H1 (cell line): ENCODE results near the gene RFFL. TPM values are rescaled to one million over a fixed set of nuclear protein-coding genes. Genes with fewer than 3 reads are reported as not detected.

ENCODE experiments used
- CTCF ChIA-PET: fragments of 300-600 bp; sonication (Branson Sonifier 250); formaldehyde crosslinking; loops from one replicate; lab custom pipeline; 2021; ENCODE audit not compliant: partially characterized antibody; lab: Charles Lee
- POLR2A ChIA-PET: fragments of 300-600 bp; sonication (Branson Sonifier 250); formaldehyde crosslinking; loops from one replicate; lab custom pipeline; 2021; ENCODE audit warnings: inconsistent platforms; ENCODE audit not compliant: partially characterized antibody; lab: Charles Lee
- DNase-seq, 2 experiments: peaks; one replicate each; pipeline versions ENCODE4 v3.0.0 to v3.0.0-alpha.2; 2010 to 2022; ENCODE audit warnings: low spot score in 2 of 2, low read depth in 1 of 2, mixed read lengths in 1 of 2
- FAIRE-seq: peaks from 2 replicates; lab custom pipeline; 2011; peaks lifted over from hg19 to GRCh38; lab: Jason Lieb, UNC
- H2AFZ ChIP-seq: 2 replicates; pipeline ENCODE4 v1.8.1; 2012; ENCODE audit warnings: low read length, inconsistent platforms
- H2AK5ac ChIP-seq: 2 replicates; pipeline ENCODE4 v1.6.1; 2013; ENCODE audit warnings: low read depth, low read length
- H2BK120ac ChIP-seq: replicated peaks from 2 replicates; pipeline ENCODE3; 2013; ENCODE audit warnings: low read depth, low read length, inconsistent platforms
- H2BK12ac ChIP-seq: 2 replicates; pipeline ENCODE4 v1.6.1; 2013; ENCODE audit warnings: low read depth, low read length
- H2BK15ac ChIP-seq: 2 replicates; pipeline ENCODE4 v1.6.1; 2013; ENCODE audit warnings: low read length
- H2BK20ac ChIP-seq: 2 replicates; pipeline ENCODE4 v1.6.1; 2013; ENCODE audit warnings: low read length
- H2BK5ac ChIP-seq: 2 replicates; pipeline ENCODE4 v1.6.1; 2013; ENCODE audit warnings: low read depth, low read length
- H3K14ac ChIP-seq: 2 replicates; pipeline ENCODE4 v1.6.1; 2013; ENCODE audit warnings: inconsistent platforms; ENCODE audit not compliant: insufficient read length
- H3K18ac ChIP-seq: 2 replicates; pipeline ENCODE4 v1.6.1; 2013; ENCODE audit warnings: low read length; ENCODE audit errors: extremely low read depth
- H3K23ac ChIP-seq: 2 replicates; pipeline ENCODE4 v1.6.1; 2013; ENCODE audit warnings: inconsistent platforms; ENCODE audit not compliant: insufficient read length
- H3K23me2 ChIP-seq: 2 replicates; pipeline ENCODE4 v1.6.1; 2013; ENCODE audit warnings: low read depth, low read length
- H3K27ac ChIP-seq: 2 replicates; pipeline ENCODE4 v1.6.1; 2011; ENCODE audit warnings: low read depth, low read length, inconsistent platforms
- H3K27me3 ChIP-seq, 4 experiments: replicated peaks in 1 of 4; 1 replicate in 1 of 4; 2 replicates in 3 of 4; pipeline versions ENCODE4 v1.6.1 to v1.8.1; 2011 to 2013; ENCODE audit warnings: low read length in 3 of 4, mild to moderate bottlenecking in 3 of 4, inconsistent platforms in 2 of 4, mixed read lengths in 2 of 4, moderate library complexity in 1 of 4; ENCODE audit not compliant: control insufficient read depth in 3 of 4, insufficient read depth in 3 of 4; ENCODE audit errors: extremely low read depth in 1 of 4
- H3K36me3 ChIP-seq, 4 experiments: 2 replicates each; pipeline versions ENCODE4 v1.6.1 to v1.8.1; 2011 to 2013; ENCODE audit warnings: mild to moderate bottlenecking in 4 of 4, low read length in 3 of 4, moderate library complexity in 2 of 4, control low read depth in 1 of 4, inconsistent platforms in 1 of 4; ENCODE audit not compliant: insufficient read depth in 4 of 4, control insufficient read depth in 2 of 4
- H3K4ac ChIP-seq: replicated peaks from 2 replicates; pipeline ENCODE3; 2013; ENCODE audit warnings: low read length, low read depth, mixed read lengths, inconsistent platforms; ENCODE audit not compliant: insufficient read length
- H3K4me1 ChIP-seq, 4 experiments: replicated peaks in 1 of 4; 1 replicate in 1 of 4; 2 replicates in 3 of 4; pipeline versions ENCODE4 v1.6.1 to v1.8.1; 2011 to 2013; ENCODE audit warnings: low read length in 3 of 4, inconsistent platforms in 2 of 4, mixed read lengths in 1 of 4; ENCODE audit not compliant: insufficient read depth in 4 of 4, control insufficient read depth in 3 of 4
- H3K4me2 ChIP-seq, 2 experiments: 2 replicates each; pipeline versions ENCODE4 v1.6.1 to v1.8.1; 2011 to 2013; ENCODE audit warnings: low read depth in 2 of 2, low read length in 2 of 2, control low read depth in 1 of 2, inconsistent platforms in 1 of 2, mild to moderate bottlenecking in 1 of 2; ENCODE audit not compliant: insufficient read depth in 1 of 2
- H3K4me3 ChIP-seq, 4 experiments: fragments of 200-600, 300-600 bp in 1 of 4; sonication (generic), shearing (Covaris generic), sonication (Bioruptor Twin) in 1 of 4; 2 replicates each; pipeline versions ENCODE4 v1.5.1 to v1.8.1; 2011 to 2016; ENCODE audit warnings: low read length in 4 of 4, low read depth in 3 of 4, control low read depth in 2 of 4, inconsistent platforms in 2 of 4, mild to moderate bottlenecking in 2 of 4, mixed read lengths in 1 of 4, moderate library complexity in 1 of 4; ENCODE audit not compliant: insufficient read depth in 2 of 4; ENCODE audit errors: extremely low read depth in 1 of 4
- H3K56ac ChIP-seq: replicated peaks from 2 replicates; pipeline ENCODE3; 2013; ENCODE audit warnings: low read depth, mild to moderate bottlenecking, mixed read lengths, low read length, inconsistent platforms; ENCODE audit not compliant: insufficient read length
- H3K79me1 ChIP-seq: 2 replicates; pipeline ENCODE4 v1.6.1; 2013; ENCODE audit warnings: low read depth, low read length, control low read depth
- H3K79me2 ChIP-seq, 2 experiments: 2 replicates each; pipeline versions ENCODE4 v1.6.1 to v1.8.1; 2012 to 2013; ENCODE audit warnings: low read length in 2 of 2, mild to moderate bottlenecking in 2 of 2, inconsistent platforms in 1 of 2; ENCODE audit not compliant: insufficient read depth in 2 of 2, control insufficient read depth in 1 of 2
- H3K9ac ChIP-seq, 4 experiments: replicated peaks in 1 of 4; 1 replicate in 1 of 4; 2 replicates in 3 of 4; pipeline versions ENCODE4 v1.6.1 to v1.8.1; 2011 to 2013; ENCODE audit warnings: low read depth in 3 of 4, low read length in 3 of 4, control low read depth in 2 of 4, mild to moderate bottlenecking in 2 of 4, moderate library complexity in 2 of 4, inconsistent platforms in 1 of 4; ENCODE audit errors: extremely low read depth in 1 of 4
- H3K9me3 ChIP-seq, 2 experiments: 2 replicates each; pipeline versions ENCODE4 v1.6.1 to v1.8.1; 2012 to 2013; ENCODE audit warnings: mild to moderate bottlenecking in 2 of 2, moderate library complexity in 2 of 2, control low read depth in 1 of 2, inconsistent platforms in 1 of 2, low read depth in 1 of 2, low read length in 1 of 2, mixed read lengths in 1 of 2; ENCODE audit not compliant: insufficient read depth in 2 of 2
- H4K20me1 ChIP-seq, 2 experiments: replicated peaks in 1 of 2; 2 replicates each; pipeline versions ENCODE3 to v1.8.1; 2011 to 2013; ENCODE audit warnings: inconsistent platforms in 2 of 2, low read length in 2 of 2, mild to moderate bottlenecking in 1 of 2; ENCODE audit not compliant: insufficient read depth in 2 of 2, control insufficient read depth in 1 of 2
- H4K5ac ChIP-seq: 2 replicates; pipeline ENCODE4 v1.6.1; 2013; ENCODE audit warnings: low read length, low read depth, mixed read lengths, inconsistent platforms; ENCODE audit not compliant: insufficient read length
- H4K8ac ChIP-seq: 2 replicates; pipeline ENCODE4 v1.8.0; 2013; ENCODE audit warnings: mild to moderate bottlenecking, moderate library complexity, low read length, inconsistent platforms; ENCODE audit not compliant: insufficient read depth; ENCODE audit errors: extremely low read depth
- H4K91ac ChIP-seq: replicated peaks from 2 replicates; pipeline ENCODE3; 2013; ENCODE audit warnings: low read length, mixed read lengths, inconsistent platforms; ENCODE audit not compliant: insufficient read length
- CREB1 ChIP-seq: IDR thresholded peaks from 2 replicates; pipeline ENCODE4 v1.6.1; 2012; ENCODE audit warnings: inconsistent platforms
- CTBP2 ChIP-seq: IDR thresholded peaks from 2 replicates; pipeline ENCODE4 v1.7.0; 2011; ENCODE audit warnings: borderline replicate concordance, mild to moderate bottlenecking, moderate library complexity, mixed read lengths, low read length; ENCODE audit not compliant: insufficient read depth, insufficient read length
- GABPA ChIP-seq: IDR thresholded peaks from 2 replicates; pipeline ENCODE4 v1.6.1; 2011; ENCODE audit warnings: mild to moderate bottlenecking, low read length, moderate library complexity, borderline replicate concordance; ENCODE audit not compliant: insufficient read depth
- MAFK ChIP-seq: IDR thresholded peaks from 2 replicates; pipeline ENCODE4 v1.6.1; 2012; ENCODE audit warnings: low read depth, mild to moderate bottlenecking, improper control_type of control experiment, low read length
- RAD21 ChIP-seq, 2 experiments: IDR thresholded peaks in 1 of 2; conservative IDR thresholded peaks in 1 of 2; 2 replicates each; pipeline ENCODE4 v1.6.1; 2011; ENCODE audit warnings: low read depth in 2 of 2, low read length in 2 of 2, improper control_type of control experiment in 1 of 2, inconsistent platforms in 1 of 2, mild to moderate bottlenecking in 1 of 2, moderate library complexity in 1 of 2
- RBBP5 ChIP-seq: IDR thresholded peaks from 2 replicates; pipeline ENCODE4 v1.7.1; 2012; ENCODE audit warnings: low read depth, mild to moderate bottlenecking, inconsistent platforms, low read length, moderate library complexity, borderline replicate concordance
- TBP ChIP-seq: IDR thresholded peaks from 2 replicates; pipeline ENCODE4 v1.6.1; 2011; ENCODE audit warnings: low read depth, low read length, improper control_type of control experiment
- TEAD4 ChIP-seq: IDR thresholded peaks from 2 replicates; pipeline ENCODE4 v1.6.1; 2012; ENCODE audit warnings: low read depth, low read length, inconsistent platforms, mixed read lengths
- WGBS, 2 experiments: shearing (Covaris generic) in 1 of 2; methylation state at CpG; one replicate each; pipeline versions ENCODE4 v1.1.6 to v1.1.7; 2013 to 2015; ENCODE audit warnings: low lambda C conversion rate in 2 of 2, mixed read lengths in 2 of 2, inconsistent platforms in 1 of 2, low coverage in 1 of 2, missing lambda C conversion rate in 1 of 2; ENCODE audit not compliant: insufficient replicate concordance in 2 of 2, insufficient coverage in 1 of 2, insufficient read length in 1 of 2; ENCODE audit errors: extremely low coverage in 1 of 2, missing lambda C conversion rate in 1 of 2; 5-methylcytosine and 5-hydroxymethylcytosine counted together
- polyA plus RNA-seq, 7 experiments: library from polyadenylated mRNA; depleted of rRNA in 3 of 7; stranded (reverse) in 5 of 7; unstranded in 2 of 7; fragments of >200 nt in 5 of 7; fragments of 200-250 nt in 2 of 7; gene quantifications; 1 replicate in 5 of 7; 2 replicates in 1 of 7; 4 replicates in 1 of 7; pipeline versions ENCODE4 v1.2.1 to v1.2.3, GENCODE V29; 2011 to 2013; ENCODE audit warnings: missing spikeins in 2 of 7, mixed read lengths in 2 of 7
- total RNA-seq: library from RNA; stranded (reverse); fragmentation: NEBNext Ultra II Directional; extraction: Animal tissue kit (Norgen Biotek cat#: 25700); gene quantifications from 2 replicates; pipeline ENCODE4 v1.2.1, GENCODE V29; 2021
- TF ChIP-seq, protein P1 (sequence below): IDR thresholded peaks from 2 replicates; pipeline ENCODE4 v1.6.1; 2011; ENCODE audit warnings: low read length, improper control_type of control experiment
- TF ChIP-seq, protein P2 (sequence below): IDR thresholded peaks from 2 replicates; pipeline ENCODE4 v1.6.1; 2012; ENCODE audit warnings: low read length, inconsistent platforms

Gene RFFL
- total and polyA plus RNA-seq, 2 of the 8 experiments (the other 6 are each of a cell fraction or from before 2014, with no cell fraction given): 14.0 to 24.5 TPM

DNA sequence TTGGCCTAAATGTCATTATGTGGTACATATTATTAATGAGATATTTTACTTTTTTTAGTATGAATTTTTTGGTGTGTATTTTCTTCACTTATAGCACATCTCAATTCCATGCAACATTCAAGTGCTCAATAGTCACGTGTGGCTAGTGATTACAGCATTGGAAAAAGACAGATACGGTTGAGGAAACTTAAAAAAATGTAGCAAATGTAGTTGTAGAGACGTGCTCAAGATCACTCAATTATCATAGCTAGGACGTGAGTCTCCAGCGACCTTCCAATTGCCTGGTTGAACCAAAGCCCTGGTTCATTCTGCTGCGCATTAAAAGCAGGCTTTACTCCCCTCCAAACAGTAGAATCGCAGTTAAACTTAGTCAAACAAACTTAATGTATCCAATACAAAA, 84.4 kb downstream of the RFFL start:
- Histone ChIP-seq H3K56ac (no peak overlapping the region), H3K79me2 (peaks cover 3 to 33% of the 10 kb centered on the region in 2 experiments), H3K36me3 (peaks cover 0 to 15% (median 4%) of the 10 kb centered on the region in 4 experiments; a peak in 5 of 8 replicates), H3K4me3 (peak overlapping the region in 1 of 4 experiments; percentile 98; a peak in 2 of 8 replicates), H3K4me2 (peak overlapping the region in 1 of 2 experiments; percentile 90; a peak in 2 of 4 replicates), H2BK12ac (no peak overlapping the region), H2AFZ (no peak overlapping the region), H4K5ac (no peak overlapping the region), H3K4me1 (peaks cover 0 to 6% (median 4%) of the 10 kb centered on the region in 4 experiments; a peak in 4 of 7 replicates), H3K23ac (no peak overlapping the region), H3K27ac (no peak overlapping the region), H2BK120ac (no peak overlapping the region), H2BK15ac (no peak overlapping the region), H3K14ac (no peak overlapping the region), H4K20me1 (no peaks in the 10 kb centered on the region), H3K9me3 (no peaks in the 10 kb centered on the region), H3K23me2 (no peaks in the 10 kb centered on the region; the same call in 1 of the 2 replicates), H3K4ac (no peak overlapping the region), H2BK5ac (no peak overlapping the region), H3K27me3 (no peaks in the 10 kb centered on the region), H3K9ac (no peak overlapping the region), H3K18ac (no peak overlapping the region; the same call in 1 of the 2 replicates), H4K8ac (no peak overlapping the region), H2BK20ac (no peak overlapping the region), H3K79me1 (peaks cover 3% of the 10 kb centered on the region; the same call in 1 of the 2 replicates), H2AK5ac (no peak overlapping the region), H4K91ac (no peak overlapping the region)
- ChIA-PET CTCF (interaction anchor here (0.7 kb wide), 1 partner anchor 434 kb away, joined by 3 read pairs; no protein-coding TSS in a partner anchor), POLR2A (interaction anchor here (0.7 to 4.9 kb wide), 8 partner anchors 11 to 161 kb away, joined by 3 to 44 read pairs (median 4); partner anchors contain the start of genes CCT6B and ZNF830)
- no peak for FAIRE-seq
- WGBS, 2 experiments: 87% methylated on average over 7 of the region's 7 CpGs; no CpG with 5 or more reads in 1 of the 2 experiments
- DNase-seq: no peak
- TF ChIP-seq RBBP5 (no peak), CREB1 (no peak), RAD21 (IDR thresholded peaks at IDR 0.05 in 1 of 2, conservative IDR thresholded peaks at IDR 0.05 in 1 of 2; ENCODE audit: low read depth in 2 of 2, low read length in 2 of 2) (no peak), CTBP2 (no peak), MAFK (no peak), GABPA (no peak), TEAD4 (no peak), TBP (no peak)
- TF ChIP-seq, protein P1, sequence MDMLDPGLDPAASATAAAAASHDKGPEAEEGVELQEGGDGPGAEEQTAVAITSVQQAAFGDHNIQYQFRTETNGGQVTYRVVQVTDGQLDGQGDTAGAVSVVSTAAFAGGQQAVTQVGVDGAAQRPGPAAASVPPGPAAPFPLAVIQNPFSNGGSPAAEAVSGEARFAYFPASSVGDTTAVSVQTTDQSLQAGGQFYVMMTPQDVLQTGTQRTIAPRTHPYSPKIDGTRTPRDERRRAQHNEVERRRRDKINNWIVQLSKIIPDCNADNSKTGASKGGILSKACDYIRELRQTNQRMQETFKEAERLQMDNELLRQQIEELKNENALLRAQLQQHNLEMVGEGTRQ: no peak
- TF ChIP-seq, protein P2, sequence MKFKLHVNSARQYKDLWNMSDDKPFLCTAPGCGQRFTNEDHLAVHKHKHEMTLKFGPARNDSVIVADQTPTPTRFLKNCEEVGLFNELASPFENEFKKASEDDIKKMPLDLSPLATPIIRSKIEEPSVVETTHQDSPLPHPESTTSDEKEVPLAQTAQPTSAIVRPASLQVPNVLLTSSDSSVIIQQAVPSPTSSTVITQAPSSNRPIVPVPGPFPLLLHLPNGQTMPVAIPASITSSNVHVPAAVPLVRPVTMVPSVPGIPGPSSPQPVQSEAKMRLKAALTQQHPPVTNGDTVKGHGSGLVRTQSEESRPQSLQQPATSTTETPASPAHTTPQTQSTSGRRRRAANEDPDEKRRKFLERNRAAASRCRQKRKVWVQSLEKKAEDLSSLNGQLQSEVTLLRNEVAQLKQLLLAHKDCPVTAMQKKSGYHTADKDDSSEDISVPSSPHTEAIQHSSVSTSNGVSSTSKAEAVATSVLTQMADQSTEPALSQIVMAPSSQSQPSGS: no peak
